ENCODE results near the gene SLC49A4.

Gene SLC49A4

GRCh38 chr3:122913539-122914100, 118.8 kb downstream of the SLC49A4 start:
- Histone ChIP-seq H4K8ac (ENCODE audit: low read depth, low read length) (no peak overlapping the region), H2AFZ (ENCODE audit: insufficient read depth, low read length, poor library complexity) (no peak overlapping the region), H2BK12ac (ENCODE audit: low read length) (no peak overlapping the region), H3K9me3 (ENCODE audit: insufficient read depth, low read depth, low read length) (peaks cover 3% of the 10 kb centered on the region), H3K4ac (ENCODE audit: low read depth, low read length) (no peak overlapping the region), H3K36me3 (ENCODE audit: control insufficient read depth in 1 of 2, insufficient read depth in 2 of 2, low read length in 2 of 2) (no peaks in the 10 kb centered on the region), H3K9ac (ENCODE audit: low read length) (no peak overlapping the region), H4K91ac (ENCODE audit: low read depth, low read length) (no peak overlapping the region), H3K27me3 (ENCODE audit: insufficient read depth, low read length) (no peaks in the 10 kb centered on the region), H3K23ac (ENCODE audit: low read length) (no peak overlapping the region), H2BK120ac (ENCODE audit: insufficient read depth, low read length, poor library complexity) (no peak overlapping the region), H3K79me2 (ENCODE audit: control insufficient read depth, insufficient read depth, low read length, poor library complexity) (no peaks in the 10 kb centered on the region), H4K12ac (ENCODE audit: low read depth, low read length) (no peak overlapping the region), H3K18ac (ENCODE audit: low read length) (no peak overlapping the region), H3K27ac (ENCODE audit: low read depth, low read length) (no peak overlapping the region), H3K4me3 (ENCODE audit: low read depth, low read length) (no peak overlapping the region), H2AK5ac (ENCODE audit: low read length) (no peak overlapping the region), H2BK5ac (ENCODE audit: low read depth, low read length, poor library complexity) (no peak overlapping the region), H3K79me1 (ENCODE audit: low read length) (no peaks in the 10 kb centered on the region), H3K4me1 (ENCODE audit: control insufficient read depth in 1 of 2, insufficient read depth in 2 of 2, low read length in 2 of 2) (no peaks in the 10 kb centered on the region), H3K4me2 (ENCODE audit: low read length) (no peak overlapping the region), H3K14ac (ENCODE audit: low read length) (no peak overlapping the region)
- WGBS (ENCODE audit: extremely low coverage, insufficient coverage, insufficient read length), result no CpG with 5 or more reads among the region's 33 CpGs
- DNase-seq, result no peak

GRCh38 chr3:122915300-122916055, 120.6 kb downstream of the SLC49A4 start:
- no peak overlapping the region for H2AFZ ChIP-seq (ENCODE audit: insufficient read depth, low read length, poor library complexity)
- H2BK120ac ChIP-seq (ENCODE audit: insufficient read depth, low read length, poor library complexity), result no peak overlapping the region
- no peak overlapping the region for H3K4ac ChIP-seq (ENCODE audit: low read depth, low read length)
- no peak overlapping the region for H4K12ac ChIP-seq (ENCODE audit: low read depth, low read length)
- no peak overlapping the region for H3K14ac ChIP-seq (ENCODE audit: low read length)
- no peak overlapping the region for H4K91ac ChIP-seq (ENCODE audit: low read depth, low read length)
- no peak overlapping the region for H4K8ac ChIP-seq (ENCODE audit: low read depth, low read length)
- no peaks in the 10 kb centered on the region for H3K36me3 ChIP-seq (ENCODE audit: control insufficient read depth in 1 of 2, insufficient read depth in 2 of 2, low read length in 2 of 2)
- no peak overlapping the region for H3K4me3 ChIP-seq (ENCODE audit: low read depth, low read length)
- H3K27me3 ChIP-seq (ENCODE audit: insufficient read depth, low read length), result no peaks in the 10 kb centered on the region
- no peak overlapping the region for H3K23ac ChIP-seq (ENCODE audit: low read length)
- no peak overlapping the region for H3K4me2 ChIP-seq (ENCODE audit: low read length)
- H3K79me1 ChIP-seq (ENCODE audit: low read length), result no peaks in the 10 kb centered on the region
- DNase-seq, result no peak
- peaks cover 1% of the 10 kb centered on the region for H3K9me3 ChIP-seq (ENCODE audit: insufficient read depth, low read depth, low read length)
- no peaks in the 10 kb centered on the region for H3K4me1 ChIP-seq (ENCODE audit: control insufficient read depth in 1 of 2, insufficient read depth in 2 of 2, low read length in 2 of 2)
- WGBS (ENCODE audit: extremely low coverage, insufficient coverage, insufficient read length), result no CpG with 5 or more reads among the region's 17 CpGs
- H2AK5ac ChIP-seq (ENCODE audit: low read length), result no peak overlapping the region
- no peak overlapping the region for H3K18ac ChIP-seq (ENCODE audit: low read length)
- H2BK5ac ChIP-seq (ENCODE audit: low read depth, low read length, poor library complexity), result no peak overlapping the region
- no peak overlapping the region for H3K27ac ChIP-seq (ENCODE audit: low read depth, low read length)
- H3K9ac ChIP-seq (ENCODE audit: low read length), result no peak overlapping the region
- H3K79me2 ChIP-seq (ENCODE audit: control insufficient read depth, insufficient read depth, low read length, poor library complexity), result no peaks in the 10 kb centered on the region
- H2BK12ac ChIP-seq (ENCODE audit: low read length), result no peak overlapping the region

- H2AK5ac ChIP-seq (ENCODE audit: low read length), result no peak overlapping the region
- no peak overlapping the region for H3K4me2 ChIP-seq (ENCODE audit: low read length)
- no peak overlapping the region for H3K23ac ChIP-seq (ENCODE audit: low read length)
- no peak overlapping the region for H3K4me3 ChIP-seq (ENCODE audit: low read depth, low read length)
- no peak overlapping the region for H3K18ac ChIP-seq (ENCODE audit: low read length)
- H3K4me1 ChIP-seq (ENCODE audit: control insufficient read depth in 1 of 2, insufficient read depth in 2 of 2, low read length in 2 of 2), result no peaks in the 10 kb centered on the region
- no peak overlapping the region for H4K91ac ChIP-seq (ENCODE audit: low read depth, low read length)
- H2BK12ac ChIP-seq (ENCODE audit: low read length), result no peak overlapping the region
- no peaks in the 10 kb centered on the region for H3K79me2 ChIP-seq (ENCODE audit: control insufficient read depth, insufficient read depth, low read length, poor library complexity)
- H4K8ac ChIP-seq (ENCODE audit: low read depth, low read length), result no peak overlapping the region
- H3K9ac ChIP-seq (ENCODE audit: low read length), result no peak overlapping the region
- no peak overlapping the region for H4K12ac ChIP-seq (ENCODE audit: low read depth, low read length)
- no peak for DNase-seq
- H3K27me3 ChIP-seq (ENCODE audit: insufficient read depth, low read length), result no peaks in the 10 kb centered on the region
- no peak overlapping the region for H3K4ac ChIP-seq (ENCODE audit: low read depth, low read length)
- H2BK5ac ChIP-seq (ENCODE audit: low read depth, low read length, poor library complexity), result no peak overlapping the region
- H3K27ac ChIP-seq (ENCODE audit: low read depth, low read length), result no peak overlapping the region
- WGBS (ENCODE audit: extremely low coverage, insufficient coverage, insufficient read length), result no CpG with 5 or more reads among the region's 4 CpGs
- no peaks in the 10 kb centered on the region for H3K36me3 ChIP-seq (ENCODE audit: control insufficient read depth in 1 of 2, insufficient read depth in 2 of 2, low read length in 2 of 2)
- H3K9me3 ChIP-seq (ENCODE audit: insufficient read depth, low read depth, low read length), result peaks cover 1% of the 10 kb centered on the region
- H3K79me1 ChIP-seq (ENCODE audit: low read length), result no peaks in the 10 kb centered on the region
- H2AFZ ChIP-seq (ENCODE audit: insufficient read depth, low read length, poor library complexity), result no peak overlapping the region
- no peak overlapping the region for H2BK120ac ChIP-seq (ENCODE audit: insufficient read depth, low read length, poor library complexity)
- H3K14ac ChIP-seq (ENCODE audit: low read length), result no peak overlapping the region
Measured at GRCh38 chr3:122916084-122916483, 121.2 kb downstream of the SLC49A4 start.

GRCh38 chr3:122916580-122916979, 121.7 kb downstream of the SLC49A4 start:
- Histone ChIP-seq H3K23ac (ENCODE audit: low read length) (no peak overlapping the region), H2BK120ac (ENCODE audit: insufficient read depth, low read length, poor library complexity) (no peak overlapping the region), H3K14ac (ENCODE audit: low read length) (no peak overlapping the region), H4K12ac (ENCODE audit: low read depth, low read length) (no peak overlapping the region), H4K91ac (ENCODE audit: low read depth, low read length) (no peak overlapping the region), H3K9ac (ENCODE audit: low read length) (no peak overlapping the region), H2AFZ (ENCODE audit: insufficient read depth, low read length, poor library complexity) (no peak overlapping the region), H3K36me3 (ENCODE audit: control insufficient read depth in 1 of 2, insufficient read depth in 2 of 2, low read length in 2 of 2) (no peaks in the 10 kb centered on the region), H3K79me1 (ENCODE audit: low read length) (no peaks in the 10 kb centered on the region), H2BK5ac (ENCODE audit: low read depth, low read length, poor library complexity) (no peak overlapping the region), H3K4me1 (ENCODE audit: control insufficient read depth in 1 of 2, insufficient read depth in 2 of 2, low read length in 2 of 2) (no peaks in the 10 kb centered on the region), H3K79me2 (ENCODE audit: control insufficient read depth, insufficient read depth, low read length, poor library complexity) (no peaks in the 10 kb centered on the region), H4K8ac (ENCODE audit: low read depth, low read length) (no peak overlapping the region), H3K4me3 (ENCODE audit: low read depth, low read length) (no peak overlapping the region), H3K18ac (ENCODE audit: low read length) (no peak overlapping the region), H3K27ac (ENCODE audit: low read depth, low read length) (no peak overlapping the region), H3K4me2 (ENCODE audit: low read length) (no peak overlapping the region), H3K4ac (ENCODE audit: low read depth, low read length) (no peak overlapping the region), H3K9me3 (ENCODE audit: insufficient read depth, low read depth, low read length) (peaks cover 1% of the 10 kb centered on the region), H2BK12ac (ENCODE audit: low read length) (no peak overlapping the region), H2AK5ac (ENCODE audit: low read length) (no peak overlapping the region), H3K27me3 (ENCODE audit: insufficient read depth, low read length) (no peaks in the 10 kb centered on the region)
- DNase-seq, result no peak
- WGBS (ENCODE audit: extremely low coverage, insufficient coverage, insufficient read length), result no CpG with 5 or more reads among the region's 6 CpGs

Measured in trophoblast cell (in vitro differentiated cells and primary cell).